Heart left ventricle (tissue), 13 donors: ENCODE results near the gene ESRRA.

Source experiments
- POLR2A ChIP-seq, 2 donors: fragments of 450-650 bp; IDR thresholded peaks; one replicate each; pipeline ENCODE4 v1.6.1; 2017; ENCODE audit warnings: antibody characterized with exemption in 2 of 2, mild to moderate bottlenecking in 2 of 2, moderate library complexity in 2 of 2
- TF ChIP-seq, protein P1 (sequence below), 12 donors: fragments of 200-600 bp; sonication (generic) in 4 of 12; IDR thresholded peaks; one replicate each; pipeline versions ENCODE4 v1.5.0 to v1.8.0; 2018 to 2022; ENCODE audit warnings: antibody characterized with exemption in 12 of 12, mild to moderate bottlenecking in 5 of 12
- donor health status: ischemic (EF 13 %, LVEDD 7.1; RV severe dilation, severe dysfunction).
- donor health status: DM: no; HTN: yes; CAD: no.
- donor health status: DM: no; HTN: no; CAD: no.
- donor health status: ischemic (EF 25% LVEDD 6.9; RV normal size, moderate dysfunction).
- donor health status: ischemic (EF 25% LVEDD 5.7; RV mildly dilated, moderate dysfunction).
- donor health status: ischemic (EF 35%, LVEDD 5.7; RV mildly dilated, moderate dysfunction).
- donor health status: nonischemic (EF 11% LVEDD 7.7; RV severe dilation, severe dysfunction).
- donor health status: DM: yes; HTN: yes; CAD: no.
- donor health status: PGD.
- donor health status: ischemic (EF 29% LVEDD 5.4; RV normal size, mild dysfunction).
- donor health status: nonischemic (EF 23%, LVEDD 6.1; RV moderate dilation, normal function).

DNA sequence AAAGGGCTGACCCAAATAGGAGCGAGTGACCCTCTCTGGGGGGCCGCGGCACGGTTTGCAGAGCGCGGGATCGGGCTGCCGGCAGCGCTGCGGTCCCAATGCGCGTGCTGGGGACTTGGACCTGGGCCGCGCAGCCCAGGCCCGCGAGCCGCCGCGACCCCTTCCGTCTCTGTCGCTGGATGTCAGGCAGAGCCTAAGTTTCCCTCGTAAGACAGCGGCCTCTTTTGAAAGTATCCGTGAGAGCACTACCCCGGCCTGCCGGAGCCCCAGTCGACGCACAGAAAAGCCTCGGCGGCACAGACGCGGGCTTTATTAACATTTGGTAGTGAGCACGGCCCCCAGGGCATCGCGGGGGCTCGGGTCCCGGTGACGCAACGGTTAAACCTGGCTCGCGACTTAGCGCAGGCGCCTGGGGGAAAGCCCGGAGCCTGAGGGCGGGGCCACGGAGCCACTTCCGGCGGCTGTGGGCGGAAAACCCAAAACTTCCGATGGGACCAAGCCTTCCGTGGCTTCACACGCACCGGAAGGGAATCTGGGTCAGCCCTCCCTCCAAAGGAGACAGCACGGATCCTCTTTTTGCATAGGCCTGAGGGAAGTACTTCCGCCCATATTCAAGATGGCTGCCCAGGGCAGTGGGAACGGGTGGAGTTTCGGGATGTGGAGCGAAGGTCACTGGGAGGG is 35.6 kb upstream of the ESRRA start:
- TF ChIP-seq, protein P1, sequence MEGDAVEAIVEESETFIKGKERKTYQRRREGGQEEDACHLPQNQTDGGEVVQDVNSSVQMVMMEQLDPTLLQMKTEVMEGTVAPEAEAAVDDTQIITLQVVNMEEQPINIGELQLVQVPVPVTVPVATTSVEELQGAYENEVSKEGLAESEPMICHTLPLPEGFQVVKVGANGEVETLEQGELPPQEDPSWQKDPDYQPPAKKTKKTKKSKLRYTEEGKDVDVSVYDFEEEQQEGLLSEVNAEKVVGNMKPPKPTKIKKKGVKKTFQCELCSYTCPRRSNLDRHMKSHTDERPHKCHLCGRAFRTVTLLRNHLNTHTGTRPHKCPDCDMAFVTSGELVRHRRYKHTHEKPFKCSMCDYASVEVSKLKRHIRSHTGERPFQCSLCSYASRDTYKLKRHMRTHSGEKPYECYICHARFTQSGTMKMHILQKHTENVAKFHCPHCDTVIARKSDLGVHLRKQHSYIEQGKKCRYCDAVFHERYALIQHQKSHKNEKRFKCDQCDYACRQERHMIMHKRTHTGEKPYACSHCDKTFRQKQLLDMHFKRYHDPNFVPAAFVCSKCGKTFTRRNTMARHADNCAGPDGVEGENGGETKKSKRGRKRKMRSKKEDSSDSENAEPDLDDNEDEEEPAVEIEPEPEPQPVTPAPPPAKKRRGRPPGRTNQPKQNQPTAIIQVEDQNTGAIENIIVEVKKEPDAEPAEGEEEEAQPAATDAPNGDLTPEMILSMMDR (IDR thresholded peaks at IDR 0.05): peak in 5 of 12 donors; percentile 6 to 53 (median 12)
- TF ChIP-seq POLR2A (IDR thresholded peaks at IDR 0.05): peak in 1 of 2 donors; percentile 50
